Measurements from ENCODE around the gene BUD31.

BUD31 gene

DNA sequence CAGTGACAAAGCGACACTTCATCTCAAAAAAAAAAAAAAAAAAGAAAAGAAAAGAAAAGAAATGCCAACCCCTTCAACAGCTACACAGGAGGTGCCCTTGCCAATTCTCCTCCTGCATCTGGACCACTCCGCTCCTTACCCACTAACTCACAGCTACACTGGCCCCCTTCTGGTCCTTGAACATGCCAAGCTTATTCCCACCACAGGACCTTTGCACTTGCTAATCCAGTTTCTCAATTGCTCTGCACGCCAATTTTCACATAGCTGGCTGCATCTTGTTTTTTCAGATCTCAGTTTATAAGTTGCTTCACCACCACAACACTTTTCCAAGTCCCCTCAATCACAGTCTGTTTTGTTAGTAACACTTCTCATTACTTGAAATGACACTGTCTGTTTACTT lies 5.9 kb upstream of the BUD31 start:
- H3K4me3 ChIP-seq (ENCODE audit: low read depth, low read length): no peak overlapping the region
- in situ Hi-C loops (cut with HindIII; ENCODE audit: low sequenced_read_pairs): no loop called here
- TF ChIP-seq, protein P1, sequence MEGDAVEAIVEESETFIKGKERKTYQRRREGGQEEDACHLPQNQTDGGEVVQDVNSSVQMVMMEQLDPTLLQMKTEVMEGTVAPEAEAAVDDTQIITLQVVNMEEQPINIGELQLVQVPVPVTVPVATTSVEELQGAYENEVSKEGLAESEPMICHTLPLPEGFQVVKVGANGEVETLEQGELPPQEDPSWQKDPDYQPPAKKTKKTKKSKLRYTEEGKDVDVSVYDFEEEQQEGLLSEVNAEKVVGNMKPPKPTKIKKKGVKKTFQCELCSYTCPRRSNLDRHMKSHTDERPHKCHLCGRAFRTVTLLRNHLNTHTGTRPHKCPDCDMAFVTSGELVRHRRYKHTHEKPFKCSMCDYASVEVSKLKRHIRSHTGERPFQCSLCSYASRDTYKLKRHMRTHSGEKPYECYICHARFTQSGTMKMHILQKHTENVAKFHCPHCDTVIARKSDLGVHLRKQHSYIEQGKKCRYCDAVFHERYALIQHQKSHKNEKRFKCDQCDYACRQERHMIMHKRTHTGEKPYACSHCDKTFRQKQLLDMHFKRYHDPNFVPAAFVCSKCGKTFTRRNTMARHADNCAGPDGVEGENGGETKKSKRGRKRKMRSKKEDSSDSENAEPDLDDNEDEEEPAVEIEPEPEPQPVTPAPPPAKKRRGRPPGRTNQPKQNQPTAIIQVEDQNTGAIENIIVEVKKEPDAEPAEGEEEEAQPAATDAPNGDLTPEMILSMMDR (IDR thresholded peaks at IDR 0.05; ENCODE audit: low read depth, low read length): no peak
- no peak for DNase-seq (ENCODE audit: low read depth, low spot score)

DNA sequence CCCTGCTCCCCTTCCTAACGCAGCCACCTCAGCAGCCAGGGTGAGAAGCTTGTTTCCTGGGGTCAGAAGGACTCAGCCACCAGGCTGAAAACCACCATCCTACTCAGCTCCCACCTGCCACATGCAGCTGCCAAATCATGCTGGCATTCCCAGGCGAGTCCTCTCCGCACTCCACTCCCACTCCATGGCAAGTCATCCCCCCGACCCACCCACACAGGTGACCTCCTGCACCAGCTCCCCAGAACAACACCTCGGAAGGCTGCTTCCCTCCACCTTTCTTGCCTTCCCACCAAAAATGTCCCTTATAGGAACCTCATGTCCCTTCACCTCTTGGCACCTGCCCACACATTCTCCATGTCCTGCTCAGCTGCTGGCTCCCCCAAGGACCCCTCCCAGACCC lies 5.0 kb upstream of the BUD31 start:
- TF ChIP-seq, protein P1 (IDR thresholded peaks at IDR 0.05; ENCODE audit: low read depth, low read length): no peak
- no peak overlapping the region for H3K4me3 ChIP-seq (ENCODE audit: low read depth, low read length)
- in situ Hi-C loops (cut with HindIII; ENCODE audit: low sequenced_read_pairs): no loop called here
- no peak for DNase-seq (ENCODE audit: low read depth, low spot score)

DNA sequence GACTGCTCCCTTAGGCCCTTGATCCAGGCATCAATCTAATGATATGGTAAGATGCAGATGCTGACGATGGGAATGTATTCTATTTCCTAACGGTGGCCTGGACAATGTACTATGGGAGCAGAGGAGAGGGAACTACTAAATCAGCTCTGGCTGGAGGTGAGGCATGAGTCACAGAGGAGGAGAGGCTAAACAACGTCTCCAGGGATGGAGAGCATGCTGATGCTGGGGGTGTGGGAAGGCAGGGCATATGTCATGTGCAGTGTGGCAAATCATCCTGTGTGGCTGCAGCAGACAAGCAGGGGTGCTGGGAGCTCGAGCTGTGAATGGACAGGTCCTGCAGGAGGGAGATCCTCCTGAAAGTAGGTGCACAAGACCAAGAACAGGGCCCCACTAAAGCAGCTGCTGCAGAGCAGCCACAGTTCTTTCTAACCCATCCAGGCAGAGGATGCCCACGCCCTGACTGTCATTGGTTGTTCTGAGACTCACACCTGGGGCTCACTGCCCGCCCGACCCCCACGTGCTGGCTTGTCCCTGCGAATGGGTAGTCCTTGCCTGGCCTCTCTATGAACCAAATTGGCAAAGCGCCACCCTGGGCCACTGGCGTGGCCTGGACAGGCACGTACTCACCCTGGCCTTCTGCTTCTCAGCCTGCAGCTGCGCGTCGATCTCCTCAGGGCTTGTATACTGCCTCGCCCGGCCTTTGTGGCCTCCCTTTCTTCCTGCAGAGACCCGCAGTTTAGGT lies 4.4 kb upstream of the BUD31 start:
- DNase-seq (ENCODE audit: low read depth, low spot score): no peak
- TF ChIP-seq, protein P1 (IDR thresholded peaks at IDR 0.05; ENCODE audit: low read depth, low read length): no peak
- H3K4me3 ChIP-seq (ENCODE audit: low read depth, low read length): no peak overlapping the region
- in situ Hi-C loops (cut with HindIII; ENCODE audit: low sequenced_read_pairs): no loop called here

DNA sequence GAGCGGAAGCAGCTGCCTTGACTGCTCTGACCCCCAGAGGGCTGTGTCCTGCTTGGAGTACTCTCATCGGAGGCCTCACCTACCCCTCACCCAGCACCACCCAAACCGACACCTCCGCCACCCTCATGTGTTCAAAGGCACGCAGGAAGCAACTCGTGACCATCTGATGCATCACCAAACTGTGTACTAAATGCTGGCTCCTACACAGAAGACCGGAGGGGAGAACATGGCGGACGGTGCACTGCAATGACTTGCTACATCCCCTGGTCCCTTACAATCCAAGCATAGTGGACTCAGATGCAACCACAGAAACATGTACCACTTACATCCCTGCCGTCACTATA lies 3.8 kb upstream of the BUD31 start:
- no peak for DNase-seq (ENCODE audit: low read depth, low spot score)
- no peak overlapping the region for H3K4me3 ChIP-seq (ENCODE audit: low read depth, low read length)
- in situ Hi-C loops (cut with HindIII; ENCODE audit: low sequenced_read_pairs): no loop called here
- TF ChIP-seq, protein P1 (IDR thresholded peaks at IDR 0.05; ENCODE audit: low read depth, low read length): no peak

DNA sequence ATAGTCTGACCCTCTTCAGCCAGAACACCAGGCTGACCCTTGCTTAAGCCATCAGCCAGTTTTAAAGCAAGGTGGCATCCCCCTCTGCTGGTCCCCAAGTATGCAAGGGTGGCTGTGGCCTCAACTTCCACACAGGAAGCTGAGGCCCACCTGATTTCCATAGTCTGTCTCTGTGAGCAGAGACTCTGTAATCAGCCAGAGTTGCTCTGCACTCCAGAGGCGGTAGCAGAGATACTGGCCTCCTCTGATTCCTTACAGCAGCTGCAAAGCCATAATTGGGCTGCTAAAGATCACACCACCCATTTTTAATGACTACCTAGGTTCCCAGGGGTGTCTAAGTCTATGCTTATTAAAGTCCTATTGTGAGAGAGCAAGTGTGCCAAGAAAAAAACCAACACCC lies 2.2 kb upstream of the BUD31 start:
- no peak for DNase-seq (ENCODE audit: low read depth, low spot score)
- no peak overlapping the region for H3K4me3 ChIP-seq (ENCODE audit: low read depth, low read length)
- in situ Hi-C loops (cut with HindIII; ENCODE audit: low sequenced_read_pairs): no loop called here
- TF ChIP-seq, protein P1 (IDR thresholded peaks at IDR 0.05; ENCODE audit: low read depth, low read length): no peak

DNA sequence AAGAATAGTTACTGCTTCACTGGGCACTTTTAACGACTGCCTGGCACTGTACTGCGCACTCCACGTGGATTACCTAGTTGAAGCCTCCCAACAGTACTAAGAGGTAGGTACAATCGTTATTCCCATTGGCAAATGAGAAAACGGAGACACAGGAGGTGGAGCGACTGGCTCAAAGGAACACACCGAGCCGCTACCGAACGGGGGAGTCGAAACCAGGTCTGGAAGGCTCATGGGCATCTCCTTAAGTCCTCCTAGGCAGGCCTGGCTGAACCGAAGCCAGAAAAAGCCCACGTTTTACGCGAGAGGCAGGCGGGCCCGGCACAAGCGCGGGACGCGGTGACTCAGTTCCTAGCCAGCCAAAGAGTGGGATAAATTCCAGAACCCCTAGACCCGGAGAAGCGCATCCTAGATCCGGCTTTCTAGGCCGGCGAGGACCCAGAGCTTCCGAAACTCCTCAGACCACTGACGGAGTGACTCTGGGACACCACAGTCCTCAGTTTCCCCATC lies 844 bp upstream of the BUD31 start:
- peak; percentile 82 for DNase-seq (ENCODE audit: low read depth, low spot score)
- in situ Hi-C loops (cut with HindIII; ENCODE audit: low sequenced_read_pairs): no loop called here
- TF ChIP-seq, protein P1 (IDR thresholded peaks at IDR 0.05; ENCODE audit: low read depth, low read length): no peak
- H3K4me3 ChIP-seq (ENCODE audit: low read depth, low read length): peak overlapping the region; percentile 94

All from astrocyte of the spinal cord (primary cell).